LoVo (cell line): ENCODE measurements around the gene SPEG.
"Not testable (repeated sequence)": the region's sequence is repeated elsewhere in the genome, so short reads cannot be mapped to it uniquely, and the experiment has no call there.

Experiments used
- DNase-seq: peaks from one replicate; pipeline ENCODE4 v3.0.0-alpha.2; 2016; ENCODE audit warnings: low spot score

Gene SPEG

GRCh38 chr2:219434718-219435525 is at the start of gene SPEG:
Gene SPEG (plus strand): TSS chr2:219434843. CDS start chr2:219434978, 135 bp downstream.
- no peak for DNase-seq

- no peak for DNase-seq
Observed at GRCh38 chr2:219384859-219385258, 49.8 kb upstream of the SPEG start.

DNA sequence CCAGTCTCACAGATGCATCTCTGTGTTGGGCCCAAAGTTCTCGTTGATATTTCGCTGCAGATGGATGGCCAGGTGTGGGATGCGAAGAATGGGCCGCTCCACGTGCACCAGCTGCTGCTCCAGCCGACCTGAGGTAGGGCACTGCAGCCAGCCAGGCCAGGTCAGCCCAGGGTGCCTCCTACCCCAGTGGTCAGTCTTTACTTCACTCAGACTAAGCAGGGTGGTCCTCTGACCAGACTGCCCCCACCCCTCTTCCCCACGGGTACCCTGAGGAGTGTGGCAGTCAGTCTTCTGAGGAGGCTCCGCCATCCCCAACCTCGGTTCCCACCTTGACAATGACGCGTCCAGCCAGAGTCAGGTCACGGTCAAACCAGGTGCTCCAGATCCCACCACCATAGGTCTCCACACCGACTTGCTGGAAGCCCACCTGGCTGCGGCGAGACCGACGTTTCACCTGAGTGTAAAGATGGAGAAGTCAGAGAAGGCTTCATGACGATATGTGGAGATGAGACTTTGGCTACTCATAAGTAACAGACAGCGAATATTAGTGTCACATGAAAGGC is 48.6 kb upstream of the SPEG start:
- no peak for DNase-seq

- no peak for DNase-seq
Observed at GRCh38 chr2:219386532-219387280, 47.9 kb upstream of the SPEG start.

- DNase-seq = peak; percentile 91
Observed at GRCh38 chr2:219387306-219388120, 47.1 kb upstream of the SPEG start, which contains the start of gene DNPEP. Gene DNPEP (minus strand): TSS chr2:219387912. CDS start chr2:219387794, 118 bp downstream.

- DNase-seq = peak; percentile 96
Observed at GRCh38 chr2:219388121-219388906, 46.3 kb upstream of the SPEG start.

DNA sequence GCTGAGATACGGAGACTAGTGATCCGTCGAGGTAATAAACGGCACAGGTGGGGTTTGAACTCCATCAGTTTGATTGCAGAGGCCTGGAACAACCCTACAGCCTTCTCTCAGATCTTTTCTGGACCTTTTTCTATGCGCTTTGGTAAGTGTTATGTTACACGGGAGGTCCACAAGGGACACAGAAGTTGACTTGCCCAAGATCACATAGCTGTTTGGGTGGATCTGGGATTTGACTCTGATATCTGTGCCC is 45.8 kb upstream of the SPEG start:
- no peak for DNase-seq

DNA sequence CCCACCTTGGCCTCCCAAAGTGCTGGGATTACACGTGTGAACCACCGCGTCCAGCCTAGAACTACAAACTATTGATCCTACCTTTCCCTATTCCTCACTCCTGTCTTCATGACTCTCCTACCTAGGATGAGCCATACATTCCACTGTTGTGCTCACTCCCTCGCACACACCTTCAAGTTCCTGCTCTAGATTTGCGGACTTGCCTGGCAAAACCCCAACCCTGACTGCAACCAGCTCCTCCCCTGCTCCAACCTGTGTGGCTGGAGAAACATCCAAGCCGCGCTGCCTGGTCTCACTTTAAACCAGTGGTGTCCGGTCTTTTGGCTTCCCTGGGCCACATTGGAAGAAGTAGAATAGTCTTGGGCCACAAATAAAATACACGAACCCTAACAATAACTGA is 41.9 kb upstream of the SPEG start:
- no peak for DNase-seq

DNA sequence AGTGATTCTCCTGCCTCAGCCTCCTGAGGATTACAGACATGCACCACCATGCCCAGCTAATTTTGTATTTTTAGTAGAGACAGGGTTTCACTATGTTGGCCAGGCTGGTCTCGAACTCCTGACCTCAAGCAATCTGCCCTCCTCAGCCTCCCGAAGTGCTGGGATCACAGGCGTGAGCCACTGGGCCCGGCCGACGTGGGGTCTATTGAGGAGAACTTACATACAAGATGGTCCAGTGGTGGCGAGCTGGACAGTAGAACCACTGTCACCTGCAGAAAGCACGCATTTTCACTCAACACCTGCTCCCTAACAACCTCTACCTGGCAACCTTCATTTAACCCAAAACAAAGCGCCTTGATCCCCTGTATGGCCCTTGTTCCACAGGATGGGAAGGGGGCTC is 39.6 kb upstream of the SPEG start:
- not testable (repeated sequence) for DNase-seq

DNA sequence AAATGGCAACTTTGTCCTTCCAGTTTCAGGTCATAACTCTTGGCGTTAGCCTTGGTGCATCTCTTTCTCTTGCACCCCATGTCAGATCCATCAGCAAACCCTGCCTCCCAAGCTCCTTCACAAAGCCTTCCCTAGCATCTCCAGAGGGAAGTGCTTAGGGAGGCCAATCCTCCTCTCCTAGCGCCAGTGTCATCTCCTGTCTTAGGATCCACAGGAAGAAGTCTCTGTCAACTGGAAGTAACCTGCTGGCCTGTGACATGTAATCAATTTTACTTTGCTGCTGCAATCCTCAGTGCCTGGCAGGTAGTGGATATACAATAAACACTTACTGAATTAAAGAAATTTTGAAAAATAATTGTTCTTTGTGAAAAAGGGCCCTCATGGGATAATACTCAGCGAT is 39.0 kb upstream of the SPEG start:
- no peak for DNase-seq

GRCh38 chr2:219396863-219397457 is 37.7 kb upstream of the SPEG start:
- no peak for DNase-seq

- DNase-seq = peak; percentile 78
Observed at GRCh38 chr2:219398721-219399363, 35.8 kb upstream of the SPEG start.

- DNase-seq = no peak
Observed at GRCh38 chr2:219399716-219400478, 34.7 kb upstream of the SPEG start.

GRCh38 chr2:219400562-219400961 is 34.1 kb upstream of the SPEG start:
- no peak for DNase-seq

GRCh38 chr2:219401606-219402005 is 33.0 kb upstream of the SPEG start:
- DNase-seq = no peak

DNA sequence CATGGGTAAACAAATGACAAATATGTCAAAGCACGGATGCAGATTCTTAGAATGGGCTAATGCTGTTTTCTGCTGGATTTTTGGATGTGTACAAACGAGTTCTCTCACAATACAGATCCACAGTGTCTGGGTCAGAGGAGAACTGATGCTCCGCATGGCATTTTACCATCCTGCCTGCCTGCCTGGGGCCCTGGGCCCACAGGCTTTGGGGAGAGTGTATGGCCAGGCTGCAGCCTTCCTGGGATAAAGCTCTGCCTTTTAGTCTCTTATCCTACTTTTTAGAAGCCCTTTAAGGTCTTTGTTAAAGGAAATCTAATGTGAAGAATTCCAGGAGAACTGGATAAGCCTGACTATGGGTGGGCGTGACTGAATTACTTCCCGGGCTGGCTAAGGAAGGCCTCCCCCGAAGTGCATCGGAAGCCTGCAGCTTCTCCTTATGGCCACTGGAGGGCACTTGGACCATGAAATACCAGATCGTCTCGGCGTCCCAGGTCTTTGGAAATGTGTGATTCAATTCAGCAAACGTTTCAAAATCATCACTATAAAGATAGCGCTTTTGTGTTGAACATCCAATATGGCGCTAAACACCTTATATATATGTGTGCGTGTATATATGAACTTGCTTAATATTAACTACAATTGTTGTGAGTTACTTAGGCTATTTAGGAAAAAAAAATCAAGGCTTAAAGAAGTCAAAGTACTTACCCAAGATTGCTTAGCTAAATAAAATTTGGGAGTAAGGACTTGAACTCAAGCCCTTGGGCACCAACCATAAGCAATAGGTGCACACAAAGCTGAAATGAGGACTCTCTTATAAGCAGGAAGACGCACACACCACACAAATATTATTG is 31.8 kb upstream of the SPEG start:
- peak; percentile 76 for DNase-seq

GRCh38 chr2:219403861-219404260 is 30.8 kb upstream of the SPEG start:
- no peak for DNase-seq

DNA sequence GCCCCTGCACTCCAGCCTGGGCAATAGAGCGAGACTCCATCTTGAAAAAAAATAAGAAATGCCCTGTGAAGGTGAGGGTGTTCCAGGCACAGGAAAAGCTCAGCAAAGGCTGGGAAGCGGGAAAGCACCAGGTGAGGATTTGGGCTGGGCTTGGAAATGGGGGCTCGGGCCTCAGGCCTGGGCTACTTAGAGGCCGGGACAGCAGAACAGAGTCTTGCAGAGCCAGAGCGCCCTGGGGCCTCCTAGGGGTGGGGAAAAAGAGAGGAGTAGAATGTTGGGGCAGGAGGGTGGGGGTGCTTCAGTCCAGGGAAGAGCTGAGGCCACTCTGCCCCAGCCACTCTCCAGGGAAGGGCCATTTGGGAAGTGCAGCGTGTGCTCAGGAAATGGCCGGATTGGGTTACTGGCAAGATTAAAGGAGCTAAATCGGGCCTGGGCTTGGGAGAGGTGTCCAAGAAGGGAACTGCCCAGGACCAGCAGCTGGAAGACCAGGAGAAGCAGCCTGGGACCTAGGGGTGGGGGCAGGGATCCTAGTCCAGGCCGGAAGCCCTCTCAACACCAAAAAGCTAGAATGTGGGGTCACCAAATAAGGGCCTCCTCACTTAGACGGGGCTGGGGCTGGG is 30.2 kb upstream of the SPEG start:
- DNase-seq = no peak
